HepG2 (cell line): ENCODE measurements around the gene VAV2. TPM values are rescaled to one million over a fixed set of nuclear protein-coding genes. Genes with fewer than 3 reads are reported as not detected.

Source experiments
- ATAC-seq: fragments of 200-7000 bp; cut with Tn5 transposase; 3 replicates; pipeline ENCODE4 v1.9.1; 2020; ENCODE audit warnings: mild to moderate bottlenecking, moderate library complexity
- BruUV-seq: library from RNA; stranded (reverse); fragments of 400-500 nt; replicated peaks from 2 replicates; lab custom pipeline; 2021; lab: Mats Ljungman, UMichigan
- CTCF ChIA-PET: fragments of 300-600 bp; formaldehyde crosslinking; extraction: SDS; loops from one replicate; lab custom pipeline; 2021; ENCODE audit warnings: low total read pairs, inconsistent platforms, low intra/inter-chr PET ratio; lab: Yijun Ruan, JAX
- POLR2A ChIA-PET: fragments of 350-600 bp; sonication (Branson Sonifier 250); formaldehyde crosslinking; loops from one replicate; lab custom pipeline; 2020; ENCODE audit warnings: antibody characterized with exemption, inconsistent platforms; lab: Yijun Ruan, JAX
- DNase-seq: peaks from one replicate; pipeline ENCODE4 v3.0.0-alpha.2; 2015; ENCODE audit warnings: low spot score
- FAIRE-seq: peaks from 3 replicates; lab custom pipeline; 2011; peaks lifted over from hg19 to GRCh38; lab: Jason Lieb, UNC
- H2AFZ ChIP-seq: one replicate; pipeline ENCODE4 v1.6.1; 2011; ENCODE audit warnings: low read length, inconsistent platforms
- H3K27ac ChIP-seq: fragments of 300-600 bp; 3 replicates; pipeline ENCODE4 v1.8.0; 2011; ENCODE audit warnings: mixed run types, mild to moderate bottlenecking, mixed read lengths, low read length, inconsistent platforms; ENCODE audit not compliant: insufficient read depth; ENCODE audit errors: extremely low read length
- H3K27me3 ChIP-seq, 2 experiments: fragments of 200-600 bp in 1 of 2; 2 replicates in 1 of 2; 3 replicates in 1 of 2; pipeline versions ENCODE4 v1.6.0 to v1.8.0; 2011; ENCODE audit warnings: low read length in 2 of 2, mild to moderate bottlenecking in 2 of 2, moderate library complexity in 2 of 2, inconsistent platforms in 1 of 2; ENCODE audit not compliant: insufficient read depth in 2 of 2, control insufficient read depth in 1 of 2
- H3K36me3 ChIP-seq, 2 experiments: fragments of 200-600 bp in 1 of 2; replicated peaks in 1 of 2; 2 replicates in 1 of 2; 3 replicates in 1 of 2; pipeline versions ENCODE4 v1.5.1 to v1.8.0; 2011; ENCODE audit warnings: low read length in 2 of 2, inconsistent platforms in 1 of 2; ENCODE audit not compliant: insufficient read depth in 2 of 2, control insufficient read depth in 1 of 2
- H3K4me1 ChIP-seq: 2 replicates; pipeline ENCODE4 v1.5.1; 2012; ENCODE audit warnings: low read length, inconsistent platforms; ENCODE audit not compliant: insufficient read depth
- H3K4me2 ChIP-seq: 2 replicates; pipeline ENCODE4 v1.6.0; 2011; ENCODE audit warnings: low read depth, low read length, inconsistent platforms
- H3K4me3 ChIP-seq, 3 experiments: fragments of 200-600 bp in 1 of 3; sonication (generic), shearing (Covaris generic) in 1 of 3; replicated peaks in 1 of 3; 2 replicates each; pipeline ENCODE4 v1.5.1; 2011 to 2016; ENCODE audit warnings: low read length in 3 of 3, inconsistent platforms in 2 of 3, low read depth in 2 of 3, mild to moderate bottlenecking in 2 of 3, control low read depth in 1 of 3, mixed read lengths in 1 of 3; ENCODE audit not compliant: insufficient read depth in 1 of 3
- H3K79me2 ChIP-seq: one replicate; pipeline ENCODE4 v1.6.1; 2011; ENCODE audit warnings: low read length, inconsistent platforms; ENCODE audit not compliant: insufficient read depth
- H3K9ac ChIP-seq: 2 replicates; pipeline ENCODE4 v1.6.0; 2011; ENCODE audit warnings: mild to moderate bottlenecking, low read depth, low read length, inconsistent platforms; ENCODE audit not compliant: insufficient read depth
- H3K9me3 ChIP-seq: 2 replicates; pipeline ENCODE4 v1.5.1; 2012; ENCODE audit warnings: mild to moderate bottlenecking, low read length
- H4K20me1 ChIP-seq: 2 replicates; pipeline ENCODE4 v1.6.0; 2011; ENCODE audit warnings: inconsistent platforms, mild to moderate bottlenecking, low read length, moderate library complexity; ENCODE audit not compliant: insufficient read depth
- AGO2 ChIP-seq: fragments of 200-400 bp; formaldehyde crosslinking; optimal IDR thresholded peaks from 2 replicates; pipeline ENCODE3; 2017; ENCODE audit warnings: mild to moderate bottlenecking, low read depth, low read length, moderate library complexity
- ATAD3A ChIP-seq: sonication (generic); formaldehyde crosslinking; IDR thresholded peaks from 2 replicates; pipeline ENCODE4 v1.4.0; 2020; ENCODE audit warnings: missing genetic modification reagents
- FLYWCH1 ChIP-seq: sonication (generic); formaldehyde crosslinking; IDR thresholded peaks from 2 replicates; pipeline ENCODE4 v1.8.1; 2023; ENCODE audit warnings: mild to moderate bottlenecking, missing genetic modification reagents
- RXRA ChIP-seq: sonication (generic); formaldehyde crosslinking; IDR thresholded peaks from 2 replicates; pipeline ENCODE4 v1.5.1; 2020; ENCODE audit warnings: missing genetic modification reagents
- SALL1 ChIP-seq: sonication (generic); formaldehyde crosslinking; IDR thresholded peaks from 2 replicates; pipeline ENCODE4 v1.8.0; 2022; ENCODE audit warnings: mild to moderate bottlenecking, missing genetic modification reagents
- U2AF2 ChIP-seq: fragments of 200-400 bp; formaldehyde crosslinking; IDR thresholded peaks from 2 replicates; pipeline ENCODE4 v1.6.1; 2017; ENCODE audit warnings: low read depth, mild to moderate bottlenecking, low read length
- ZNF451 ChIP-seq: sonication (generic); formaldehyde crosslinking; IDR thresholded peaks from 2 replicates; pipeline ENCODE4 v1.5.0; 2020; ENCODE audit warnings: mild to moderate bottlenecking, missing genetic modification reagents
- ZNF598 ChIP-seq: sonication (generic); formaldehyde crosslinking; IDR thresholded peaks from 2 replicates; pipeline ENCODE4 v1.5.1; 2020; ENCODE audit warnings: mild to moderate bottlenecking, missing genetic modification reagents, borderline replicate concordance
- WGBS: methylation state at CpG from one replicate; pipeline ENCODE4 v1.1.6; 2017; ENCODE audit warnings: low lambda C conversion rate; 5-methylcytosine and 5-hydroxymethylcytosine counted together
- in situ Hi-C: cut with HindIII; loops from 2 replicates; pipeline ENCODE4 v1.10.0; 2017; ENCODE audit warnings: low pct_unique_long_range_greater_than_20kb; ENCODE audit not compliant: extremely low pct_ligation_motif_present
- intact Hi-C: fragments of 100-400 bp; cut with micrococcal nuclease; formaldehyde crosslinking; loops from one replicate; pipeline ENCODE4 v1.10.0; 2022; ENCODE audit not compliant: unreplicated experiment
- polyA plus RNA-seq, 8 experiments: library from polyadenylated mRNA; depleted of rRNA in 3 of 8; stranded (reverse) in 7 of 8; unstranded in 1 of 8; fragments of >200 nt; fragmentation: Illumina TruSeq in 4 of 8; extraction: Trizol in 4 of 8; gene quantifications; 2 replicates each; pipeline versions ENCODE4 v1.2.1 to v1.2.3, GENCODE V29; 2011 to 2016; ENCODE audit warnings: low read depth in 4 of 8, missing spikeins in 1 of 8, mixed read lengths in 1 of 8; ENCODE audit not compliant: insufficient read depth in 1 of 8
- total RNA-seq, 5 experiments: library from RNA; depleted of rRNA; stranded (reverse); fragments of >200 nt; fragmentation: Illumina TruSeq; extraction: Trizol; gene quantifications; 2 replicates each; pipeline ENCODE4 v1.2.3, GENCODE V29; 2016; ENCODE audit warnings: low read depth in 1 of 5

VAV2 gene
- total and polyA plus RNA-seq, 2 of the 13 experiments (the other 11 are each of a cell fraction or from before 2014, with no cell fraction given): 22.5 to 22.9 TPM

- Histone ChIP-seq H3K4me2 (no peak overlapping the region), H2AFZ (no peak overlapping the region), H3K9ac (no peak overlapping the region), H3K4me1 (no peaks in the 10 kb centered on the region), H3K4me3 (no peak overlapping the region), H4K20me1 (peaks cover 25% of the 10 kb centered on the region; the same call in 1 of the 2 replicates), H3K79me2 (peaks cover 7% of the 10 kb centered on the region), H3K36me3 (peaks cover 9 to 27% of the 10 kb centered on the region in 2 experiments; a peak in 4 of 5 replicates), H3K9me3 (no peaks in the 10 kb centered on the region), H3K27me3 (no peaks in the 10 kb centered on the region), H3K27ac (no peak overlapping the region)
- TF ChIP-seq ZNF598 (CRISPR knock-in tag) (no peak), U2AF2 (no peak), ATAD3A (no peak), AGO2 (peak; percentile 73)
- ATAC-seq (no peak; the same call in 2 of the 3 replicates), FAIRE-seq (no peak), DNase-seq (no peak)
- WGBS: no CpG with 5 or more reads among the region's 18 CpGs
- ChIA-PET POLR2A (no interaction called here), CTCF (no interaction called here)
- in situ Hi-C loops (no loop called here), intact Hi-C loops (no loop called here)
- BruUV-seq: no TSS peak
Observed at GRCh38 chr9:133846483-133847090, 145.5 kb downstream of the VAV2 start.

DNA sequence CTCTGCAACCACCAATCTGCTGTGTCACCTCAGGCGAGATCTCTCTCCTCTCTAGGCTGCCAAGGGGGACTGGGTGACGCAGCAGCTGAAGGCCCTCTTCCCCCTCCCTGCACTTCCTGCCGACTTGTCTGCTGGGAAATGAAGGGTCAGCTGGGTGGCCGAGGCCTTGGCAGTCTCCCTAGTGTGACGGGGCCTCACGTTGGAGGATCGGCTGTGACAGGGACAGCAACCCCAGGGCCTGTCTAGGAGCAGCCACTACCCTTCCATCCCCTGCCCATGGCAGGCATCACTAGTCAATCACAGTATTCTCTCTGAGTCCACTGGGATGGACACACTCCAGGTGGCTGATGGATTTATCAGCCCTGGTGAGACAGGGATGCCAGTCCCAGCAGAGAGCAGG lies 146.7 kb downstream of the VAV2 start:
- Histone ChIP-seq H3K36me3 (peaks cover 9 to 16% of the 10 kb centered on the region in 2 experiments; a peak in 4 of 5 replicates), H3K9me3 (no peaks in the 10 kb centered on the region), H3K4me3 (no peak overlapping the region), H3K27ac (no peak overlapping the region), H3K9ac (no peak overlapping the region), H3K79me2 (peaks cover 3% of the 10 kb centered on the region), H3K27me3 (no peaks in the 10 kb centered on the region), H3K4me2 (no peak overlapping the region), H4K20me1 (peaks cover 30% of the 10 kb centered on the region; the same call in 1 of the 2 replicates)
- DNase-seq (no peak), FAIRE-seq (no peak), ATAC-seq (no peak)
- in situ Hi-C loops (no loop called here), intact Hi-C loops (no loop called here)
- CTCF ChIA-PET: no interaction called here
- WGBS: 100% methylated on average over 1 of the region's 7 CpGs
- TF ChIP-seq FLYWCH1 (no peak), RXRA (no peak), SALL1 (CRISPR knock-in tag) (0 out of 2 replicates have a peak, but pooled peaks have one; percentile 5), ZNF451 (CRISPR knock-in tag) (no peak)
- TF ChIP-seq, all 625 proteins: peak for 1
- no TSS peak for BruUV-seq
- no peak overlapping the region for H2AFZ ChIP-seq
- H3K4me1 ChIP-seq: peaks cover 8% of the 10 kb centered on the region
- POLR2A ChIA-PET: no interaction called here
